Globus pallidus (tissue), 1 donor: Measurements from ENCODE around the gene ZNF365.
"Not testable (repeated sequence)": the region's sequence is repeated elsewhere in the genome, so short reads cannot be mapped to it uniquely, and the experiment has no call there.

Experiments used
- DNase-seq: peaks from one replicate; pipeline ENCODE4 v3.0.0-alpha.2; 2015; ENCODE audit warnings: low spot score

The ZNF365 gene

GRCh38 chr10:62377966-62378365 is 3.8 kb downstream of the ZNF365 start:
- peak; percentile 26 for DNase-seq

- not testable (repeated sequence) for DNase-seq
Observed at GRCh38 chr10:62378877-62379276, 4.7 kb downstream of the ZNF365 start.

DNA sequence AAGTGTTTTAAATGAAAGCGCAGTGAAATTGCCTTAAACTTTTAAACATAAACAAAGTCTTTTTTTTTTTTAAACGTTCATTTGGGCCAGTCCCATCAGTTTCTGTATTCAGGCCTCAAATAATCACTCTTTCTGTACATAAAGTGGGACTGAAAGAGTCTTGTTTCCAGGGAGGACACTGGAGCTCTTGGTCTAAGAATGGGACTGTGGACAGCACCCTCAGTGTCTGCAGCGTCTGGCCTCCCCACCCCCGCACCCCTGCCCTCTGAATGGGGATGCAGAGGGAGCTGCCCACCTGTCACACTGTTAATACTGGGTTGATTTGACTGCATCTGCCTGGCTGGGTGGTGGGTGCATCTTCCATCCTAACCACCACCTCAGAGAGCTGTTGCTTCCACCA is 5.2 kb downstream of the ZNF365 start:
- peak; percentile 82 for DNase-seq

GRCh38 chr10:62380016-62380415 is 5.8 kb downstream of the ZNF365 start:
- DNase-seq, result no peak

- DNase-seq, result peak; percentile 77
Observed at GRCh38 chr10:62381385-62382102, 7.4 kb downstream of the ZNF365 start.

DNA sequence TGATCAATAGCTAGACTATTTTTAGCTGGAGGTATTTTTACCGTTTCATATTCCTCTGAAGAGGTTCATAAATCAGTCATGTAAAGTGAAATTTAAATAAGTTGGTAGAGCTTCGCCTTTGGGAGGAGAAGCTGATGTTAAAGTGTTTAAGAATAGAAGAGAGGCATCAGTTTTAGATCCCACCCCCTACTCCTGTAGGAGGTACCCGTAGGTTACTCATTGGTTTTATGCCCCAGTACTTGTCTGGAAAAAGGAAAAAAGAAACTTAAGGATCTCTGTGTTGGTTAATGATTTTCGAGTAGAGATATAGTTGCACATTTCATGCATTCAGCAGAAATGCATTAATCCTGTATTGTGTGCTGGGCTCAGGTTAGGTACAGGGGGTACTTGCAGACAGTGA is 8.7 kb downstream of the ZNF365 start:
- peak; percentile 11 for DNase-seq

DNA sequence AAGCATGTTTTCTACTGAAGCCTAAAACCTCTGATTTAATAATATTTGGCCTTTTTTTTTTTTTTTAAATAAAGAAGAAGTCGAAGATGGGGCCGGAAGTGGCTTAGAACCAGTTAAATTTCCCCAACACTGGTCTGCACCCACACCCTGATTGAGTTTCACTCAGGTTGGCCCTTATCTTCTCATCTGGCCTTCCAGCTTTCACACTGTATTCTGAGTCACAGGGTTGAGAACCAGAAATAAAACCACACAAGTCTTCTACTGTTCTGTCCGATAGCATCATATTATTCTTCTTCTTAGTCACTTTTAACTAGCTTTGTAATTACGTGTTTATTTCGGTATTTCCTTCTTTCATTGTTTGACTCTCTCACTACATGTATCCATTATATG is 9.9 kb downstream of the ZNF365 start:
- DNase-seq, result no peak

DNA sequence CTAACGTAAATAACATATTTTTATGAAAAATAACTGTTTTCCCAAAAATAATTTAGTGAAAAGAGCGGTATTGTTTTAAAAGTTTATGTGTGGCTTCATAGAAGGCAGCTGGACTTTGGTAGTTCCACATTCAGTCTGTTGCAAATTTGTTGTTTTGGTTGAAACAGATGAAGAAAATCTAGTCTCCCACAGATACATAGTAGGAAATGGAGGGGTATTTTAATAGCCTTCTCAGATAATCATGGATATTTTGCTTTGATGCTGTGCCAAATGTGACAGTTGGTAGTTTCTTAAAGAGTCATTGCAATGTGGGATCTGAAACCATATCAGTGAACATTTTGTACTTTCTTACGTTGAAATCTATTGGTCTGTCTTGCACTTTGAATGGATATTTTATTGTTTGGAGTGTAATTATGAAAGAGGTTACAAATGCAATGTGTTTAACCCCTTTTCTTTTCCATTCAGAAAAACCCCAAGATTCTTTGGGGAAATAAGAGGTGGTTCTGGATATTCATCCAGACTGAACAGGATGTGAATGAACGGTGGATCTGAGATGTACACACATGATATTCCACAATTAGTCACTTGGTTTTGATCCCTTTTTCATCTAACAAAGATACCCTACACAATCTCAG is 10.4 kb downstream of the ZNF365 start:
- peak; percentile 65 for DNase-seq

GRCh38 chr10:62386356-62387320 is 12.5 kb downstream of the ZNF365 start:
- peak; percentile 16 for DNase-seq

DNA sequence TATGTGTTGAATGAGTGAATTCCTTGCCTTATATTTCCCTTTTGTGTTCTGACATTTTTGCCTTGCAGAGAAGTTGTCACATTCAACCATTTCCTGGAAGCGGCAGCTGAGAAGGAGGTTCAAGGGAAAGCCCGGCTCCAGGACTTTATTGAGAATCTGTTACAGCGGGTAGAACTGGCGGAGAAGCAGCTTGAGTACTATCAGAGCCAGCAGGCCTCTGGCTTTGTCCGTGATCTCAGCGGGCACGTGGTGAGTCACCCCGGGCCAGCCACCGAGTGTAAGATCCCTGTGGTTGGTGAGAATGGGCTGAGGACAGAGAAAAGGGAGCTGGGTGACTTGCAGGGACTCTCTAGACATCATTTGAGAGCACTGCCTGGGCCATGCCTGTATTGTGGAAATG is 14.2 kb downstream of the ZNF365 start:
- DNase-seq, result peak; percentile 84

DNA sequence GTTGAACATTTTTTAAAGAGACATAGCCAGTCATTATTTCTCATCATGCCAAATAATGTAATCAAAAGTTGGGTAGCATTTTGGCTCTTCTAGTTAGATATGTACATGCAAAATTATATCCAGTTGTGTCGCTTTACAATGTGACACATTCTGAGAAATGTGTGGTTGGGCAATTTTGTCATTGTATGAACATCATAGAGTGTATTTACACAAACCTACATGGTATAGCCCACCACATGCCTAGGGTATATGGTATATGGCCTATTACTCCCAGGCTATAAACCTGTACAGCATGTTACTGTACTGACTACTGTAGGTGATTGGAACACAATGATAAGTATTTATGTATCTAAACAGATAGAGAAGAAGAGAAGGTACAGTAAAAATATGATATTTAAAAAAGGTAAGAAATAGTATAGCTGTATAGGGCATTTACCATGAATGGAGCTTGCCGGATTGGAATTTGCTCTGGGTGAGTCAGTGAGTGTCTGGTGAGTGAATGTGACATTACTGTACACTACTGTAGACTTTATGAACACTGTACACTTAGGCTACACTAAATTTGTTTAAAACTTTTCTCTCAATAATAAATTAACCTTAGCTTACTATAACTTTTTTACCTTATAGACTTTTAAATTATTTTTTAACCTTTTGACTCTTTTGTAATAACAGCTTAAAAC is 16.5 kb downstream of the ZNF365 start:
- no peak for DNase-seq

- DNase-seq, result peak; percentile 53
Observed at GRCh38 chr10:62393237-62393636, 19.1 kb downstream of the ZNF365 start.

DNA sequence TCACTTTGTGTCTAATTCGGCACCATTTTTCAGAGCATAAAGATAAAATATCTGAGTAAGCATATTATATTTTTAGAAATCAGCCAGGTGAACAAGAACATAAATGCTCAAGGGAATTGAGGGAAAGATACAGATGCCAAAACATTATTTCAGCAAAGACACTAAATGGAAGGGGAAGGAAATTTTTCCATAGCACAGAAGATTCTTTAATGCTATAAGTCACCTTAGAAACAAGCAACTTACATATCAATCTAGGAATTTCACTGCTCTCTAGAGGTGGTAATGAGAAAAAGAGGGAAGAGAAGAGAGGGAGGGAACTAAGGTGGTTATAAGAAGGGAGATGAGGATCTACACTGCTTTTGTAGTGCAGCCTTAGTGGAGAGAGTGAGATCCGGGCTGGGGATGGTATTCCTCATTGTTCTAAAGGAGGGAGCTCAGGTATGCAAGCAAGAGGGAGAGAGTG is 20.4 kb downstream of the ZNF365 start:
- DNase-seq, result no peak

DNA sequence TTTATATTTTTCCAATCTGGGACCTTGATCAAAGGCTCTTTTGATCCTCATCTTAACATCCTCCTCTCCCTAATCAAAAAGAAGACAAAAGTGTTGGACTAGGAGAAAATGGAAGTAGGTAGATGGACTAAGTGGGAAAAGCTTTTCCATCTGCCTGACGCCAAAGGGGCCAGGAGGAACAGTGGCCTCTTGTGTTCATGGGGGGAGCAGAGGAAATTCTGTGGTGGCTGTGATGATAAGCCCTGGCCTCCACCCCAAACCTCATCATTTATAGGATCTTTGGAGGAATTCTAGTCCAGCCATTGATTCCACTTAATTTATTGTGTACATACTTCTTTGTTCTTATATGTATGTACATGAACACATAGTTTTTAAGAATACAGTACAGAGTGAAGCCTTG is 21.7 kb downstream of the ZNF365 start:
- peak; percentile 57 for DNase-seq

DNA sequence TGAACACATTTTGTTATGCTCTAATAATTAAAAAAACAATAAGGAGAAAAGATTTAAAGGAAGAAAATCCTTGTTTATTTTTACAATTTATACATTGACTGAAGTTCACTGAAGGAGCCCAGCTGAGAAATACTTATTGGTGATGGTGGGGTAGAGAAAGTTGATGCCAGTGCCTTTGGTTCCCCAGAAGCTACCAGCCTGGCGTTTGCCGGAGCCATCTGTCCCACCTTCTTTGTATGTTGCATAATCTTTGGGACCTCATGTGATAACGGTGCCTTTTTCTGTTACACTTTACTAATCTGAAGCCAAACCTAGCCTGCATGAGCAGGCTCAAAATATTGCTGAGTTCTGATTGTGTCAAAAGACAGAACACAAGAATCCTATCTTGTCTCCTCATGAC is 22.7 kb downstream of the ZNF365 start:
- no peak for DNase-seq

DNA sequence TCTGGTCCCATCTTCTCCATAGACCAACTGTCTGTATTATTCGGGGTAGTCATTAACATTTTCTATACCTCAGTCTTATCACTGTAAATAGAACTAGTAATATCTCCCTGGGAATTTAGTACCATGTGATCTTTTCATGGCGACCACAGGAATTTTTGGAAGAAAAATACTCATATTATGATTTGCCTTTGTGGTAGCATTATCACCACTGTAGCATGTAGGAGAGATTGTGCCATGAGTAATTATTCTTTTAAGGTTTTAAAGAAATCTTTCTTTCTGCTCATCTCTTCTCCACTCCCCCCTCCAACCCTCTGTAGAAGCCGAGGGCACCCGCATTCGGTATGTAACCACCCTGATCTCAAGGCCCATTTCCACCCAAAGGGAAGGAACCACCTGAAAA is 25.0 kb downstream of the ZNF365 start:
- DNase-seq, result no peak

DNA sequence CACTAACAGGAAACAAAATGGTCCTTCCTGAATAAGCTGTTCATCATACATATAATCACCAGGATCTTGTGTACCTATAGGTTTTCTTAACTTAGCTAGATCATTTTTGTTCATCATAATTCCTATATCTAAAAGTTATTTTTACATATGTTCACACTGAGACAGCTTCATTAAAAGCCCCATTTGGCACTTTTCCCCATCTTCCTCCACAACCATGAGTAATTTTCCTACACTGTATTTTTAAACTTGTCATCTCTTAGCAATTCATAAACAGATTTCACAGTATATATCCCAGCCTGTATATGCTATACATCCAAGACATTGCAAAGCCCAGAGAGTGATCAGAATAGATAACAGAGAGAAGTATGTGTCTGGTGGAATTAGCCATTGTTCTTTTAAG is 28.3 kb downstream of the ZNF365 start:
- no peak for DNase-seq

DNA sequence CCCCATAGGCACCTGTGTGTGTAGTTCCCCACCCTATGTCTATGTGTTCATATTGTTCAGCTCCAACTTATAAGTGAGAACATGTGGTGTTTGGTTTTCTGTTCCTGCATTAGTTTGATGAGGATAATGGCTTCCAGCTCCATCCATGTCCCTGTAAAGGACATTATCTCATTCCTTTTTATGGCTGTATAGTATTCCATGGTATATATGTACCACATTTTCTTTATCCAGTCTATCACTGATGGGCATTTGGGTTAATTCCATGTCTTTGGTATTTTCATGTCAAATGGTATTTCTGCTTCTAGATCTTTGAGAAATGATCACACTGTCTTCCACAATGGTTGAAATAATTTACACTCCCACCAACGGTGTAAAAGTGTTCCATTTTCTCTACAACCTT is 36.4 kb downstream of the ZNF365 start:
- DNase-seq, result not testable (repeated sequence)

DNA sequence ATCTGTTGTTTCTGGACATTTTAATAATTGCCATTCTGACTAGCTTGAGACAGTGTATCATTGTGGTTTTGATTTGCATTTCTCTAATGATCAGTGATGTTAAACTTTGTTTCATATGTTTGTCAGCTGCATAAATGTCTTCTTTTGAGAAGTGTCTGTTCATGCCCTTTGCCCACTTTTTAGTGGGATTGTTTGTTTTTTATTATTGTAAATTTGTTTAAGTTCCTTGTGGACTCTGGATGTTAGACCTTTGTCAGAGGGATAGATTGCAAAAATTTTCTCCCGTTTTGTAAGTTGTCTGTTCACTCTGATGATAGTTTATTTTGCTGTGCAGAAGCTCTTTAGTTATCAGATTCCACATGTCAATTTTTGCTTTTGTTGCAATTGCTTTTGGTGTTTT is 36.8 kb downstream of the ZNF365 start:
- not testable (repeated sequence) for DNase-seq

- no peak for DNase-seq
Observed at GRCh38 chr10:62413048-62413447, 38.9 kb downstream of the ZNF365 start.

- DNase-seq, result no peak
Observed at GRCh38 chr10:62413652-62414051, 39.5 kb downstream of the ZNF365 start.

- no peak for DNase-seq
Observed at GRCh38 chr10:62414359-62414758, 40.2 kb downstream of the ZNF365 start.
